H1 (cell line): Measurements from ENCODE around the gene GPC6. TPM values are rescaled to one million over a fixed set of nuclear protein-coding genes. Genes with fewer than 3 reads are reported as not detected.

Experiments used
- CTCF ChIA-PET: fragments of 300-600 bp; sonication (Branson Sonifier 250); formaldehyde crosslinking; loops from one replicate; lab custom pipeline; 2021; ENCODE audit not compliant: partially characterized antibody; lab: Charles Lee
- POLR2A ChIA-PET: fragments of 300-600 bp; sonication (Branson Sonifier 250); formaldehyde crosslinking; loops from one replicate; lab custom pipeline; 2021; ENCODE audit warnings: inconsistent platforms; ENCODE audit not compliant: partially characterized antibody; lab: Charles Lee
- DNase-seq, 2 experiments: peaks; one replicate each; pipeline versions ENCODE4 v3.0.0 to v3.0.0-alpha.2; 2010 to 2022; ENCODE audit warnings: low spot score in 2 of 2, low read depth in 1 of 2, mixed read lengths in 1 of 2
- FAIRE-seq: peaks from 2 replicates; lab custom pipeline; 2011; peaks lifted over from hg19 to GRCh38; lab: Jason Lieb, UNC
- H2AFZ ChIP-seq: 2 replicates; pipeline ENCODE4 v1.8.1; 2012; ENCODE audit warnings: low read length, inconsistent platforms
- H2AK5ac ChIP-seq: 2 replicates; pipeline ENCODE4 v1.6.1; 2013; ENCODE audit warnings: low read depth, low read length
- H2BK120ac ChIP-seq: replicated peaks from 2 replicates; pipeline ENCODE3; 2013; ENCODE audit warnings: low read depth, low read length, inconsistent platforms
- H2BK12ac ChIP-seq: 2 replicates; pipeline ENCODE4 v1.6.1; 2013; ENCODE audit warnings: low read depth, low read length
- H2BK15ac ChIP-seq: 2 replicates; pipeline ENCODE4 v1.6.1; 2013; ENCODE audit warnings: low read length
- H2BK20ac ChIP-seq: 2 replicates; pipeline ENCODE4 v1.6.1; 2013; ENCODE audit warnings: low read length
- H2BK5ac ChIP-seq: 2 replicates; pipeline ENCODE4 v1.6.1; 2013; ENCODE audit warnings: low read depth, low read length
- H3K14ac ChIP-seq: 2 replicates; pipeline ENCODE4 v1.6.1; 2013; ENCODE audit warnings: inconsistent platforms; ENCODE audit not compliant: insufficient read length
- H3K18ac ChIP-seq: 2 replicates; pipeline ENCODE4 v1.6.1; 2013; ENCODE audit warnings: low read length; ENCODE audit errors: extremely low read depth
- H3K23ac ChIP-seq: 2 replicates; pipeline ENCODE4 v1.6.1; 2013; ENCODE audit warnings: inconsistent platforms; ENCODE audit not compliant: insufficient read length
- H3K23me2 ChIP-seq: 2 replicates; pipeline ENCODE4 v1.6.1; 2013; ENCODE audit warnings: low read depth, low read length
- H3K27ac ChIP-seq: 2 replicates; pipeline ENCODE4 v1.6.1; 2011; ENCODE audit warnings: low read depth, low read length, inconsistent platforms
- H3K27me3 ChIP-seq, 4 experiments: replicated peaks in 1 of 4; 1 replicate in 1 of 4; 2 replicates in 3 of 4; pipeline versions ENCODE4 v1.6.1 to v1.8.1; 2011 to 2013; ENCODE audit warnings: low read length in 3 of 4, mild to moderate bottlenecking in 3 of 4, inconsistent platforms in 2 of 4, mixed read lengths in 2 of 4, moderate library complexity in 1 of 4; ENCODE audit not compliant: control insufficient read depth in 3 of 4, insufficient read depth in 3 of 4; ENCODE audit errors: extremely low read depth in 1 of 4
- H3K36me3 ChIP-seq, 4 experiments: 2 replicates each; pipeline versions ENCODE4 v1.6.1 to v1.8.1; 2011 to 2013; ENCODE audit warnings: mild to moderate bottlenecking in 4 of 4, low read length in 3 of 4, moderate library complexity in 2 of 4, control low read depth in 1 of 4, inconsistent platforms in 1 of 4; ENCODE audit not compliant: insufficient read depth in 4 of 4, control insufficient read depth in 2 of 4
- H3K4ac ChIP-seq: replicated peaks from 2 replicates; pipeline ENCODE3; 2013; ENCODE audit warnings: low read length, low read depth, mixed read lengths, inconsistent platforms; ENCODE audit not compliant: insufficient read length
- H3K4me1 ChIP-seq, 4 experiments: replicated peaks in 1 of 4; 1 replicate in 1 of 4; 2 replicates in 3 of 4; pipeline versions ENCODE4 v1.6.1 to v1.8.1; 2011 to 2013; ENCODE audit warnings: low read length in 3 of 4, inconsistent platforms in 2 of 4, mixed read lengths in 1 of 4; ENCODE audit not compliant: insufficient read depth in 4 of 4, control insufficient read depth in 3 of 4
- H3K4me2 ChIP-seq, 2 experiments: 2 replicates each; pipeline versions ENCODE4 v1.6.1 to v1.8.1; 2011 to 2013; ENCODE audit warnings: low read depth in 2 of 2, low read length in 2 of 2, control low read depth in 1 of 2, inconsistent platforms in 1 of 2, mild to moderate bottlenecking in 1 of 2; ENCODE audit not compliant: insufficient read depth in 1 of 2
- H3K4me3 ChIP-seq, 4 experiments: fragments of 200-600, 300-600 bp in 1 of 4; sonication (generic), shearing (Covaris generic), sonication (Bioruptor Twin) in 1 of 4; 2 replicates each; pipeline versions ENCODE4 v1.5.1 to v1.8.1; 2011 to 2016; ENCODE audit warnings: low read length in 4 of 4, low read depth in 3 of 4, control low read depth in 2 of 4, inconsistent platforms in 2 of 4, mild to moderate bottlenecking in 2 of 4, mixed read lengths in 1 of 4, moderate library complexity in 1 of 4; ENCODE audit not compliant: insufficient read depth in 2 of 4; ENCODE audit errors: extremely low read depth in 1 of 4
- H3K56ac ChIP-seq: replicated peaks from 2 replicates; pipeline ENCODE3; 2013; ENCODE audit warnings: low read depth, mild to moderate bottlenecking, mixed read lengths, low read length, inconsistent platforms; ENCODE audit not compliant: insufficient read length
- H3K79me1 ChIP-seq: 2 replicates; pipeline ENCODE4 v1.6.1; 2013; ENCODE audit warnings: low read depth, low read length, control low read depth
- H3K79me2 ChIP-seq, 2 experiments: 2 replicates each; pipeline versions ENCODE4 v1.6.1 to v1.8.1; 2012 to 2013; ENCODE audit warnings: low read length in 2 of 2, mild to moderate bottlenecking in 2 of 2, inconsistent platforms in 1 of 2; ENCODE audit not compliant: insufficient read depth in 2 of 2, control insufficient read depth in 1 of 2
- H3K9ac ChIP-seq, 4 experiments: replicated peaks in 1 of 4; 1 replicate in 1 of 4; 2 replicates in 3 of 4; pipeline versions ENCODE4 v1.6.1 to v1.8.1; 2011 to 2013; ENCODE audit warnings: low read depth in 3 of 4, low read length in 3 of 4, control low read depth in 2 of 4, mild to moderate bottlenecking in 2 of 4, moderate library complexity in 2 of 4, inconsistent platforms in 1 of 4; ENCODE audit errors: extremely low read depth in 1 of 4
- H3K9me3 ChIP-seq, 2 experiments: 2 replicates each; pipeline versions ENCODE4 v1.6.1 to v1.8.1; 2012 to 2013; ENCODE audit warnings: mild to moderate bottlenecking in 2 of 2, moderate library complexity in 2 of 2, control low read depth in 1 of 2, inconsistent platforms in 1 of 2, low read depth in 1 of 2, low read length in 1 of 2, mixed read lengths in 1 of 2; ENCODE audit not compliant: insufficient read depth in 2 of 2
- H4K20me1 ChIP-seq, 2 experiments: replicated peaks in 1 of 2; 2 replicates each; pipeline versions ENCODE3 to v1.8.1; 2011 to 2013; ENCODE audit warnings: inconsistent platforms in 2 of 2, low read length in 2 of 2, mild to moderate bottlenecking in 1 of 2; ENCODE audit not compliant: insufficient read depth in 2 of 2, control insufficient read depth in 1 of 2
- H4K5ac ChIP-seq: 2 replicates; pipeline ENCODE4 v1.6.1; 2013; ENCODE audit warnings: low read length, low read depth, mixed read lengths, inconsistent platforms; ENCODE audit not compliant: insufficient read length
- H4K8ac ChIP-seq: 2 replicates; pipeline ENCODE4 v1.8.0; 2013; ENCODE audit warnings: mild to moderate bottlenecking, moderate library complexity, low read length, inconsistent platforms; ENCODE audit not compliant: insufficient read depth; ENCODE audit errors: extremely low read depth
- H4K91ac ChIP-seq: replicated peaks from 2 replicates; pipeline ENCODE3; 2013; ENCODE audit warnings: low read length, mixed read lengths, inconsistent platforms; ENCODE audit not compliant: insufficient read length
- ASH2L ChIP-seq: fragments of 200-600, 300-600 bp; sonication (generic); IDR thresholded peaks from one replicate; pipeline ENCODE4 v1.7.1; 2017; ENCODE audit warnings: low read length
- BRCA1 ChIP-seq: IDR thresholded peaks from 2 replicates; pipeline ENCODE4 v1.6.1; 2012; ENCODE audit warnings: low read depth, low read length, improper control_type of control experiment
- CHD2 ChIP-seq: IDR thresholded peaks from 2 replicates; pipeline ENCODE4 v1.6.1; 2012; ENCODE audit warnings: low read length, improper control_type of control experiment
- HDAC2 ChIP-seq, 2 experiments: fragments of 300-600 bp in 1 of 2; sonication (generic) in 1 of 2; IDR thresholded peaks; 2 replicates each; pipeline ENCODE4 v1.6.1; 2011 to 2012; ENCODE audit warnings: low read depth in 2 of 2, low read length in 2 of 2, mild to moderate bottlenecking in 2 of 2, moderate library complexity in 2 of 2, borderline replicate concordance in 1 of 2, inconsistent platforms in 1 of 2
- JUND ChIP-seq: IDR thresholded peaks from 2 replicates; pipeline ENCODE4 v1.6.1; 2011; ENCODE audit warnings: mild to moderate bottlenecking, improper control_type of control experiment, low read length
- KDM1A ChIP-seq: fragments of 200-600, 300-600 bp; sonication (generic); IDR thresholded peaks from 2 replicates; pipeline ENCODE4 v1.7.1; 2016; ENCODE audit warnings: mild to moderate bottlenecking, low read length, borderline replicate concordance
- KDM4A ChIP-seq: IDR thresholded peaks from one replicate; pipeline ENCODE4 v1.7.1; 2012; ENCODE audit warnings: low read depth, mild to moderate bottlenecking, moderate library complexity, low read length, inconsistent platforms; ENCODE audit not compliant: severe bottlenecking
- MAFK ChIP-seq: IDR thresholded peaks from 2 replicates; pipeline ENCODE4 v1.6.1; 2012; ENCODE audit warnings: low read depth, mild to moderate bottlenecking, improper control_type of control experiment, low read length
- NANOG ChIP-seq: IDR thresholded peaks from 2 replicates; pipeline ENCODE4 v1.6.1; 2011; ENCODE audit warnings: low read length, low read depth, mild to moderate bottlenecking, inconsistent platforms; ENCODE audit not compliant: insufficient read depth, poor library complexity, severe bottlenecking
- POLR2AphosphoS5 ChIP-seq: IDR thresholded peaks from 2 replicates; pipeline ENCODE4 v1.6.1; 2011; ENCODE audit warnings: low read depth, low read length
- RBBP5 ChIP-seq: IDR thresholded peaks from 2 replicates; pipeline ENCODE4 v1.7.1; 2012; ENCODE audit warnings: low read depth, mild to moderate bottlenecking, inconsistent platforms, low read length, moderate library complexity, borderline replicate concordance
- SP2 ChIP-seq: IDR thresholded peaks from 2 replicates; pipeline ENCODE4 v1.6.1; 2012; ENCODE audit warnings: mild to moderate bottlenecking, low read length, inconsistent platforms
- TAF7 ChIP-seq: optimal IDR thresholded peaks from 2 replicates; pipeline ENCODE3; 2011; ENCODE audit warnings: low read depth, mild to moderate bottlenecking, inconsistent platforms, low read length, moderate library complexity, borderline replicate concordance
- WGBS, 2 experiments: shearing (Covaris generic) in 1 of 2; methylation state at CpG; one replicate each; pipeline versions ENCODE4 v1.1.6 to v1.1.7; 2013 to 2015; ENCODE audit warnings: low lambda C conversion rate in 2 of 2, mixed read lengths in 2 of 2, inconsistent platforms in 1 of 2, low coverage in 1 of 2, missing lambda C conversion rate in 1 of 2; ENCODE audit not compliant: insufficient replicate concordance in 2 of 2, insufficient coverage in 1 of 2, insufficient read length in 1 of 2; ENCODE audit errors: extremely low coverage in 1 of 2, missing lambda C conversion rate in 1 of 2; 5-methylcytosine and 5-hydroxymethylcytosine counted together
- polyA plus RNA-seq, 7 experiments: library from polyadenylated mRNA; depleted of rRNA in 3 of 7; stranded (reverse) in 5 of 7; unstranded in 2 of 7; fragments of >200 nt in 5 of 7; fragments of 200-250 nt in 2 of 7; gene quantifications; 1 replicate in 5 of 7; 2 replicates in 1 of 7; 4 replicates in 1 of 7; pipeline versions ENCODE4 v1.2.1 to v1.2.3, GENCODE V29; 2011 to 2013; ENCODE audit warnings: missing spikeins in 2 of 7, mixed read lengths in 2 of 7
- total RNA-seq: library from RNA; stranded (reverse); fragmentation: NEBNext Ultra II Directional; extraction: Animal tissue kit (Norgen Biotek cat#: 25700); gene quantifications from 2 replicates; pipeline ENCODE4 v1.2.1, GENCODE V29; 2021

Gene GPC6
- total and polyA plus RNA-seq, 2 of the 8 experiments (the other 6 are each of a cell fraction or from before 2014, with no cell fraction given), result 5.4 to 12.0 TPM

DNA sequence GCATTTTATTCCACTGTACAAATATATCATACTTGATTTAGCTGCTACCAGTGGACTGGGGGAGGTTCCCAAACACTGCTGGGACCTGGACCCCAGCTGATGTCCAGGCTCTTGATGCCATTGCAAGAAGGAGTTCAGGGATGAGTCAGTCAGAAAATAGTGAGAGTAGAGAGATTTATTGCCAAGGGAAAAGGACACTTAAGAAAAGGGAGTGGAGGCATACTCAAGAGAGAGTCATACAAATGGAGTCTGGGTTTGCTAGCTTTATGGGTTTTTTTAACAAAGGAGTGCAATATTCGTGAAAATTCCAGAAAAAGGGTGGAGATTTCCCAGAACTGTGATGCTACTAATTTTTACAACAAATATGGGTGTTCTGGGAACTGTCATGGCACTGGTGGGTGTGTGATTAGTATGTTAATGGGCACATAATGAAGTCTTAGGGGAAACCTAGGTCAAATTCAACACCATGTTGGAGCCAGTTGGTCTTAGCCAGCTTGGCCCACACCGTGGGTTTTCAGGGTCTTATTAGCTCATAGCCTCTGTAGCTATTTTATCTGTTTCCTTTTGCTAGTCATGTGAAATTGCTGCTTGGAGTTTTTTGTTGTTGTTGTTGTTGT is 36.2 kb downstream of the GPC6 start:
- Histone ChIP-seq H3K4me2 (no peak overlapping the region), H2BK120ac (no peak overlapping the region), H3K4ac (no peak overlapping the region), H3K79me2 (peaks cover 0 to 12% of the 10 kb centered on the region in 2 experiments; a peak in 1 of 4 replicates), H4K5ac (no peak overlapping the region), H2BK12ac (no peak overlapping the region), H3K23me2 (no peaks in the 10 kb centered on the region; the same call in 1 of the 2 replicates), H4K20me1 (no peaks in the 10 kb centered on the region), H3K27me3 (no peaks in the 10 kb centered on the region), H4K91ac (no peak overlapping the region), H2AFZ (no peak overlapping the region), H2BK15ac (no peak overlapping the region), H3K27ac (no peak overlapping the region), H3K14ac (no peak overlapping the region), H3K4me3 (no peak overlapping the region), H3K23ac (no peak overlapping the region), H2BK5ac (no peak overlapping the region), H3K9ac (no peak overlapping the region), H3K56ac (no peak overlapping the region), H3K79me1 (no peaks in the 10 kb centered on the region), H2BK20ac (no peak overlapping the region), H3K4me1 (peaks cover 0 to 5% (median 2%) of the 10 kb centered on the region in 4 experiments; a peak in 4 of 7 replicates), H4K8ac (no peak overlapping the region), H3K9me3 (no peaks in the 10 kb centered on the region), H2AK5ac (no peak overlapping the region), H3K18ac (no peak overlapping the region), H3K36me3 (no peaks in the 10 kb centered on the region)
- CTCF ChIA-PET, result interaction anchor here (1.7 to 2.3 kb wide), 2 partner anchors 14 to 1099 kb away, joined by 4 to 6 read pairs; no protein-coding TSS in a partner anchor
- FAIRE-seq (no peak), DNase-seq (no peak)
- TF ChIP-seq JUND (no peak), ASH2L (no peak), TAF7 (no peak), SP2 (no peak), POLR2AphosphoS5 (no peak), BRCA1 (no peak), HDAC2 (IDR thresholded peaks at IDR 0.05; ENCODE audit: borderline replicate concordance in 1 of 2, low read depth in 2 of 2, low read length in 2 of 2) (no peak), NANOG (no peak), RBBP5 (no peak), KDM1A (no peak), MAFK (no peak), CHD2 (no peak), KDM4A (no peak)
- 86% methylated on average over 2 of the region's 2 CpGs; no CpG with 5 or more reads in 1 of the 2 experiments for WGBS, 2 experiments
- POLR2A ChIA-PET, result no interaction called here
